ENCODE measurements around the gene SNX8.
"Not testable (repeated sequence)": the region's sequence is repeated elsewhere in the genome, so short reads cannot be mapped to it uniquely, and the experiment has no call there.

The SNX8 gene, protein sequence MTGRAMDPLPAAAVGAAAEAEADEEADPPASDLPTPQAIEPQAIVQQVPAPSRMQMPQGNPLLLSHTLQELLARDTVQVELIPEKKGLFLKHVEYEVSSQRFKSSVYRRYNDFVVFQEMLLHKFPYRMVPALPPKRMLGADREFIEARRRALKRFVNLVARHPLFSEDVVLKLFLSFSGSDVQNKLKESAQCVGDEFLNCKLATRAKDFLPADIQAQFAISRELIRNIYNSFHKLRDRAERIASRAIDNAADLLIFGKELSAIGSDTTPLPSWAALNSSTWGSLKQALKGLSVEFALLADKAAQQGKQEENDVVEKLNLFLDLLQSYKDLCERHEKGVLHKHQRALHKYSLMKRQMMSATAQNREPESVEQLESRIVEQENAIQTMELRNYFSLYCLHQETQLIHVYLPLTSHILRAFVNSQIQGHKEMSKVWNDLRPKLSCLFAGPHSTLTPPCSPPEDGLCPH

DNA sequence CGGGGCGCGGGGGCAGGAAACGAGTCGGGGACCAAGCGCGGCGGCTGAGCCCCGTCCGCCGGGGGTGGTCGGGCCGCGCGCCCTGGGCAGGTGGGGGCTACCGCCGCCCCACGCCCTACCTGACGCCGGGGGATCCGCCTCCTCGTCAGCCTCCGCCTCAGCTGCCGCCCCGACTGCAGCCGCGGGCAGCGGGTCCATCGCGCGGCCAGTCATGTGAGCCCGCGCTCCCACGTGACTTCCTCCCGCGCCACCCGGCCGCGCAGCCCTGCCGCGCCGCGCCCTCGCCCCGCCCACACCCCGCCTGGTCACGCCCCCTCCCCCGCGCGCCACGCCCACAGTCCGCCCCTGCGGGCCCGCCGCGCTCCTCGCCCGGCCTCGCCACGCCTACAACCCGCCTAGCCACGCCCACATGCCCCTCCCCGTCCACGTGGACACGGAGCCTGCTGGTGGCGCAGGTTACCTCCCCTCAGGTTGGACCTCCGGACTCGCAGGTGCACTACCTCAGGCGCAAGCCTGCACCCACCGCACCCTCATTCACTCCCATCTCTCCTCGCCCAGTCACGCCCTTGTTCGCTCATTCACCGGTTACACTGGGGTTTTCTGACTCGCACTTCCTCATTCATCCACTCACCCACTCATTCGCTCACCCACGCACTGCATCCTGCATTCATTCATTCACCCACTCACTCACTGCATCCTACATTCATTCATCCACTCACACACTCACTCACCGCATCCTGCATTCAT is at the start of gene SNX8:
TSS of gene SNX8 (minus strand) at position 233 of the 747 bp plus-strand sequence. CDS start at position 213, 20 bp downstream.
- DNase-seq, result peak; percentile 85

DNA sequence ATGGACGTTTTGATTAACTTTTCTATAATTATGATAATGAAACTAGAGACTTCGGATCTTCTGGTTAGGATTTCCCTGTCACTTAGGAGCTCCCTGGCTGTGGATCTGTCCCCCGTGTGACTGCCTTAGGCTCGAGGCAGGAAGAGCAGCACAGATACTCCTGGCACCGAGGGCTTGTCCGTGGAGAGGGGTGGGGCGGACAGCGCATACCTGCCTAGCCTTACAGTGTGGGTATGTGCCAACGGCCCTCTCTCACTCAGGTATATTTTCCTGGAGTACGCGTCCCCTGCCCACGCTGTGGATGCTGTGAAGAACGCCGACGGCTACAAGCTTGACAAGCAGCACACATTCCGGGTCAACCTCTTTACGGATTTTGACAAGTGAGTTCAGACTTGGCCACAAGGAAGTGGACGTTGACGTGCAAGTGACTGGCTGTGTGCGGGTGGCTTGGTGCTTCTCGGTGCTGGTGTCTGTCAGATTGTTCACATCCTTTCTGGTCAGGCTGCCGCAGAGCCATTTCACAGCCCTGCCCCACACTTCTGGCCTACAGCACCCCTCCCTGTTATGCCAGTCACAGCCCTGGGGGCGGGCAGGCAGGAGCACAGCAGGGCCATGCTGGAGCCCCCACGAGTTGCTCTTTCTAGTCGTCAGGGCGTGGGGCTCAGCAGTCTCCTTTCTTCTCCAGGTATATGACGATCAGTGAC is 48.3 kb upstream of the SNX8 start:
- no peak for DNase-seq

DNA sequence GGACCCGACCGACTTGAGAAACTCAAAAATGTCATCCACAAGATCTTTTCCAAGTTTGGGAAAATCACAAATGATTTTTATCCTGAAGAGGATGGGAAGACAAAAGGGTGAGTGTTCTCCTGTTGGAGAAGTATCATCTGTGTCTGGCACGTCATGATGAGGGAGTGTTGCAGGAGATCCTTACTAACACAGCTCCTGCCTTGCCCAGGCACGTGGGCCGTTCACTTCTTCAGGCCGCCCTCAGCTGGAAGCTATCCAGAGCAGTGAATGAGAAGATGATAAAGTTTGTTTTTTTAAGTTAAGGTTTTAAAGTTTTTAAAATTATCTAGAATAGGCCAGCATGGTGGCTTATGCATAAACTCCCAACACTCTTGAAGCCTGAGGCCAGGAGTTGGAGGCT is 46.6 kb upstream of the SNX8 start:
- DNase-seq, result no peak

DNA sequence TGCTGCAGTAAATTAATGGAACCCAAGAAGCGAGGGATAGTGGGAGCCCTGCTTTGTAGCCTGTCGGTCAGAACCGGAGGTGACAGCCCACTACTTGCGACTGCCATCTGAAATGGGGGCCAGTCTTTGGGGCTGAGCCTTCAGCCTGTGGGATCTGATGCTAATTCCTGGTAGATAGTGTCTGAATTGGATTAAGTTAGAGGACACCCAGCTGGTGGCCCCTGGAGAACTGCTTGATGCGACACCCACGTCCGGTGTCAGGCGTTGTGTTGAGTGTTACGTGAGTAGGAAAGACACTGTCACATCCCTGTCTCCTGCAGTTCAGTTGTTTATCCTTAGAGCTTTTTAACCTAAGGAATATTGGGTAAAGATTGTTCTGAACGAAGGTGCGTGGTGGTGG is 45.4 kb upstream of the SNX8 start:
- DNase-seq, result no peak

DNA sequence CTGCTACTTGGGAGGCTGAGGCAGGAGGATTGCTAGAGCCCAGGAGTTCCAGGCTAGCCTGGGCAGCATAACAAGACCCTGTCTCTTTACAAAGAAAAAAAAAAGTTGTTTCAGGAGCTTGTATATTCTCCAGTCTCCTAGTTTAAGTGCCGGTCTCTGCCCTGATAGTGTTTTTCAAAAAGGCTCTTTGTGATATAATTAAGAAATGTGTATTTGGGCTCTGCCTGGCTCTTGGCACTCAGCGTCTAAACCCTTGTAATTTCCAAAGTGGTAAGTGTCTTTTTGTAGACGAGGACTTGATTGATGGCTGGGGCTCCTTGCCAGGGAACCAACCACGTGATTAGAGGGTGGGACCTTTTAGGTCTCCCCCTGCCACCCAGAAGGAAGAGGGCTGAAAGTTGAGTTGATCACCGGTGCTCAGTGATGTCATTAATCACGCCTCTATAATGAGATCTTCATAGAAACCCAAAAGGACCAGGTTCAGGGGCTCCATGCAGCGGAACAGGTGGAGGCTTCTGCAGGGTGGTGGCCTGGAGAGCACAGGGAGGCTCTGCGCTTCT is 44.8 kb upstream of the SNX8 start:
- no peak for DNase-seq

DNA sequence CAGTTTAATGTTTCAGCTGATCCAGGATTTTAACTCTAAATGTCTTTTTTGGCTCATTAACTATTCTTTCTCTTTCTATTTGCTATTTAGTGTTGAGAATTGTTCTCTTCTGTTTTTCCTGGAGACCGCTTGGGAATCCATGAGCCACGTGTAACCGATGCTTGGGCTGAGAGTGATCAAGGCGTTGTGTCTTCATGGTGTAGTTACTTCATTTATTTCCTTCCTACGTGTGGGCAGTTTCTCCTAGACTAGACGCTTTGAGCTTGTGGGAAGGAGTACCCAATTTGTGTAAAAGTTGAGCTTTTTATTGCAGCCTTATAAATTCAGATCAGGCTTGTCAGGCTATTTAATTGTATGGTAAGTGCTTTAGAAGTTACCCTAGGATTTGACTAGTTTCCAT is 43.3 kb upstream of the SNX8 start:
- no peak for DNase-seq

DNA sequence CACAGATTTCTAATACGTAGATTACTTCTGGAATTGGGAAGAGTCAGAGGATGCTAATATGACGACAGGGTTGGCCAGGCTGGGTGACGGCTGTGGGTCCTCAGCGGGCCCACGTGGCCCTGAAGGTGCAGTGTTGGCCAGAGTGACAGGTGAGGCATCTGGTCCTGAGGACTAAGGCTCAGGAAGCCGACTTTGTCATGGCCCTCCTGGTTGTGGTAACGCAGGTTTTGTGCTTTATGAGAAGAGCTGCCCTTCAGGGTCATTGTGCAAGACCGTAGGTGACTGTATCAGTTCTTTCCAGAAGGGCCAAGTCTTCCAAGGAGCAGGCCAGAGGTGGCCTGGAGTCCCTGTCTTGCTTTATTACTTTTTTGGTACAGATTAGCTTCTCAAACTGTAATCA is 42.9 kb upstream of the SNX8 start:
- no peak for DNase-seq

DNA sequence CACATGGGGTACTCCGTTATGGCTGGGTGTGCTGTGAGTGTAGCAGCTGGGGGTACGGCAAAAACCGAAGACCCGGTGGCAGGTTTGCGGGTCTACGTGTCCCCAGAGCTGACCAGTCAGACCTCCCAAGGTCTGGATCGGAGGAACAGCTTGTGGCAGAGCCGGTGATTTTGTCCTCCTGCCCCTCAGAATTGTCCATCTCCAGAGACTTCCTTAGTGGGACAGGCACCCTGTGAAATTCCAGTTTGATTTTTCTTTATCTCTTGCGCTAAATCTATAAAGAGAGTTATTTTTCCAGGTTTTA is 41.4 kb upstream of the SNX8 start:
- DNase-seq, result no peak

DNA sequence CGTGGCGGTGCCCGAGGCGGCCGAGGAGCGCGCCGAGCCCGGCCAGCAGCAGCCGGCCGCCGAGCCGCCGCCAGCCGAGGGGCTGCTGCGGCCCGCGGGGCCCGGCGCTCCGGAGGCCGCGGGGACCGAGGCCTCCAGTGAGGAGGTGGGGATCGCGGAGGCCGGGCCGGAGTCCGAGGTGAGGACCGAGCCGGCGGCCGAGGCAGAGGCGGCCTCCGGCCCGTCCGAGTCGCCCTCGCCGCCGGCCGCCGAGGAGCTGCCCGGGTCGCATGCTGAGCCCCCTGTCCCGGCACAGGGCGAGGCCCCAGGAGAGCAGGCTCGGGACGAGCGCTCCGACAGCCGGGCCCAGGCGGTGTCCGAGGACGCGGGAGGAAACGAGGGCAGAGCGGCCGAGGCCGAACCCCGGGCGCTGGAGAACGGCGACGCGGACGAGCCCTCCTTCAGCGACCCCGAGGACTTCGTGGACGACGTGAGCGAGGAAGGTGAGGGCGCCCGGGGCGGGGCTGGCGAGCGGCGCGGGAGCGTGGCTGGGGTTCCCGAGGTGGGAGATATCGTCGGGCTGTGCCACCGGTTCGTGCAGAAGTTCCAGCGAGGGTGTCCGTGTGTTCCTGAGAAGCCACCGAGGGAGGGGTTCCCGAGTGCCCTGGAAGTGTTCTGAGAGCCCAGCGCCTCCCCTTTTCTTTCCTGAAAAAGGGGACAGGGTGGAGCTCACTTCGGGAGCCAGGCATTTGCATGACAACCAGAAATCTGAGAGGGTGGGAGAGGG is 40.9 kb upstream of the SNX8 start:
- no peak for DNase-seq

DNA sequence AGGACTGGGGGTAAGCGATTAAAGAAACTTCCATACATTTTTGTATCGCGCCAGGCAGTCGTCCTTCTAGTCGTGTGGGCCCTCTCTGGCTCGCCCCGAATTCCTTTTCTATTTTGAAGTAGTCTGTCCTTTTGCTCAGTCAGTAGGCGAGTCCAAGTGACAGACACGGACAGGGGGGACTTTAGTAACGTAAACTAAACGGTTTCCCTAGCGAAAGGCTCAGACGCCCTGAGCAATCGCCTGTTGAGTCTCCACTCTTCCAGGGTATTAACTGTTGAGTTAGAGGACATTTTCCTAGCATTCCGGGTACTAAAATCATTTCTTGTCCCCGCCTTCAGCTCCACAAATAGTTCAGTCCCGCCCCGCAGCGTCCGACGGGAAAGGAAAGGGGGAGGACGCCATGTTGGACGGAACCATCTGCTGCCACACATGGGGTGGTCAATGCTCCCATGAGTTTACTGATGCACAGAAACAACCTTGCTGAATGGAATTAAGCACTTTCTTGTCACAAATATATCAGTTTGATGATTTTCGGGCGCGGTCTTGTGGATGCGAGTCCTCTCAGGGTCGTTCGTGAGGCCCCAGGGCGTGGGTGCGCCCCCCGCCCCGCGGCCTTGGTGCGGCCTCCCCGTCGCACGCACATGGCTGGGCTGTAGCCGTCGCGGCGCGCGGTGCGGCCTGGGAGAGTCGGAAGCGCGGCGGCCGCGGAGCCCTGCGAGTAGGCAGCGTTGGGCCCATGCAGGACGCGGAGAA is 40.1 kb upstream of the SNX8 start, which contains the start of gene EIF3B:
TSS of gene EIF3B (plus strand) at position 642 of the 753 bp plus-strand sequence. CDS start at position 737, 95 bp downstream.
- DNase-seq, result peak; percentile 85

DNA sequence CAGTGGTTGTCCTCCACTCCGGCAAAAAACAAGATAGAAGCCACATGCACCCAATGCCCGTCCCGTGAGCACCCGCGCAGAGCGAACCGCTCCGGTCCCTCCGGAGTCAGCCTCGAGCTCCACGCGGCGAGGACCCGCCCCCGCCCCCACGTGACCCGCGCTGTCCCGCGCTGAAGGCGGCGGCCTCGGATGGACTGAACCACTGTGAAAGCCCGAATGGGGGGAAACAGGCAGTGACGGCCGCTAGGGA is 39.6 kb upstream of the SNX8 start:
- DNase-seq, result peak; percentile 82

DNA sequence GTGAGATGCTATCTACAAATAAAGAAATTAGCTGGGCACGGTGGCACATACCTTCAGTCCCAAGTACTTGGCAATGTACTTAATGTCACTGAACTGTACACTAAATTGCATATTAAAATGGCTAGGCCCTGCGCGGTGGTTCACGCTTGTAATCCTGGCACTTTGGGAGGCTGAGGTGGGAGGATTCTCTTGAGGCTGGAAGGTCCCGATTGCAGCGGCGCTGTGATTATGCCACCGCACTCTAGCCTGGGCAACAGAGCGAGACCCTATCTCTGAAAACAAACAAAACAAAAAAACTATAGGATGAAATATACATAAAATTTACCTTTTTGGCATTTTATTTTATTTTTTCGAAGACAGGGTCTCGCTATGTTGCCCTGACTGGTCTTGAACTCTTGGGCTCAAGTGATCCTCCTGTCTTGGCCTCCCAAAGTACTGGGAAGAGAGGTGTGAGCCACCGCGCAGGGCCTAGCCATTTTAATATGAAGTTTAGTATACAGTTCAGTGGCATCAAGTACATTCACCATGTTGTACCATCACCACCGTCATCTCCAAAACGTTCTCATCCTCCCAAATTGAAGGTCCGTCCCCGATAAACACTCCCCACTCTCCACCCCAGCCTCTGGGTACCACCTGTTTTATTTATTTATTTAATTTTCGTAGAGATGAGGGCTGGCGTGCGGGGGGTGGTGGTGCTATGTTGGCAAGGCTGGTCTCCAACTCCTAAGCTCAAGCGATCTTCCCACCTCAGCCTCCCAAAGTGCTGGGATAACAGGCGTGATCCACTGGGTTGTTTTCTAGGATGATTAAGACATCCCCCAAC is 39.1 kb upstream of the SNX8 start:
- DNase-seq, result no peak

DNA sequence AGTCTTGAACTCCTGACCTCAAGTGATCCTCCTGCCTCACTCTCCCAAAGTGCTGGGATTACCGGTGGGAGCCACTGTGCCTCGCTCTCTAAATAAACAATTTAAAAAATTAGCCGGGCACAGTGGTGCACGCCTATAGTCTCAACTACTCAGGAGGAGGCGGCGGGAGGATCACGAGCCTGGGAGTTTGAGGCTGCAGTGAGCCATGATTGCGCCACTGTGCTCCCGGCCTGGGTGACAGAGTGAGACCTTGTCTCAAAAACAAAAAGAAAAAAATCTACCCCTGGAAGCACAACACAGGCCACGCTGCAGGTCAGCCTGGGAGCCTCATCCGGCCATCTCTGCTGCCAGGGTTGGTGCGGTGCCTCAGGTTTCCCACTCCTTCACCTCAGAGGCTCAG is 36.6 kb upstream of the SNX8 start:
- DNase-seq, result no peak

DNA sequence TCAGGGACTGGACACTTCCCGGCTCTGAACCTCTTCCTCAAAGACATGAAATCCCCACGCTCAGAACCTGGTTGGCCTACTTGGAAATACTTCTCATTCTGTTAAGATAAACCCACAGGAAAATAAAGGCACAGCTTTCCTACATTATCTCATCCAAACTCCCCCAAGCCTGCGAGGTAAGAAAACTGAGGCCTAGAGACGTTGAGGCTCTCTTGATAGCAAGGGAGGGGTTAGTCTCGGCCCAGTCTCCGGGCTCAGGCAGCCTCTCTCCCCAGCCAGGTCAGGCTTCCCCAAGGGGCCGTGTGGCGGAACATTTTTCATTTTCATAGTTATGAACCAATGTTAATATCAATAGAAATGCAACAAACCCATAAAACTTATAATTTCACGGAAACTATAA is 35.8 kb upstream of the SNX8 start:
- DNase-seq, result no peak

DNA sequence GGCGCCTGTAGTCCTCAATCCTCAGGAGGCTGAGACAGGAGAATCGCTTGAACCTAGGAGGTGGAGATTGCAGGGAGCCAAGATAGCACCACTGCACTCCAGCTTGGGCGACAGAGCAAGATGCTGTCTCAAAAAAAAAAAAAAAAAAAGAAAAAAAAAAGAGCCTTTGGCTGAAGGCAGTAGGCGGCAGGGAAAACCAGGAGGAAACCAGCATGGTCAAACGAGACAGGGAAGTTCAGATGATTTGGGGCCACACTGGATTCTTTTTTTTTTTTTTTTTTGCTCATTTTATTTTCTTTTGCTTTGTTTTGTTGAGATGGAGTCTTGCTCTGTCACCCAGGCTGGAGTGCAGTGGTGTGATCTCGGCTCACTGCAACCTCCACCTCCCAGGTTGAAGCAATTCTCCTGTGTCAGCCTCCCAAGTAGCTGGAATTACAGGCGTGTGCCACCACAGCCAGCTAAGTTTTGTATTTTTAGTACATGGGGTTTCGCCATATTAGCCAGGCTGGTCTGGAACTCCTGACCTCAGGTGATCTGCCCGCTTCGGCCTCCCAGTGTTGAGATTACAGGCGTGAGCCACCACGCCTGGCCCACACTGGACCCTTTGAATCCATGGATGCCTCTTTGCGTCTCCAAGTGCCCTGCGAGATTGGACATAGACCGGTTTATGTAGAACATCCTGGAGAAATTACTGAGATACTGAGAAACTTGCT is 33.3 kb upstream of the SNX8 start:
- peak; percentile 52 for DNase-seq

DNA sequence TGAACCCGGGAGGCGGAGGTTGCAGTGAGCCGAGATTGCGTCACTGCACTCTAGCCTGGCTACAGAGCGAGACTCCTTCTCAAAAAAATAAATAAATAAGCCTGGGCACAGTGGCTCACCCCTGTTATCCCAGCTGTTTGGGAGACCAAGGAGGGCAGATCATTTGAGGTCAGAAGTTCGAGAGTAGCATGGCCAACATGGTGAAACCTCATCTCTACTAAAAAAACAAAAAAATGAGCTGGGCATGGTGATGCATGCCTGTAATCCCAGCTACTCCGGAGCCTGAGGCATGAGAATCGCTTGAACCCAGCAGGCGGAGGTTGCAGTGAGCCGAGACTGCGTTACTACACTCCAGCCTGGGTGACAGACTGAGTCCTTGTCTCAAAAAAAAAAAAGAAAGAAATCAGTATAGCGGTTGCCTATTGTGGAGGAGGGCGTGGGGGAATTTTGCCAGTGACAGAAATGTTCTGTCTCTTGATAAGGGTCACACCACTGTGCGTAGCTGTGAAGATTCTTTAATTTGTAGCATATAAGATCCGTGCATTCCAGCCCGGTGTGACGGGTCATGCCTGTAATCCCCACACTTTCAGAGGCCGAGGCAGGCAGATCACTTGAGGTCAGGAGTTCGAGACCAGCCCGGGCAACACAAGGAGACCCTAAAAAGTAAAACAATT is 22.5 kb upstream of the SNX8 start:
- DNase-seq, result no peak

DNA sequence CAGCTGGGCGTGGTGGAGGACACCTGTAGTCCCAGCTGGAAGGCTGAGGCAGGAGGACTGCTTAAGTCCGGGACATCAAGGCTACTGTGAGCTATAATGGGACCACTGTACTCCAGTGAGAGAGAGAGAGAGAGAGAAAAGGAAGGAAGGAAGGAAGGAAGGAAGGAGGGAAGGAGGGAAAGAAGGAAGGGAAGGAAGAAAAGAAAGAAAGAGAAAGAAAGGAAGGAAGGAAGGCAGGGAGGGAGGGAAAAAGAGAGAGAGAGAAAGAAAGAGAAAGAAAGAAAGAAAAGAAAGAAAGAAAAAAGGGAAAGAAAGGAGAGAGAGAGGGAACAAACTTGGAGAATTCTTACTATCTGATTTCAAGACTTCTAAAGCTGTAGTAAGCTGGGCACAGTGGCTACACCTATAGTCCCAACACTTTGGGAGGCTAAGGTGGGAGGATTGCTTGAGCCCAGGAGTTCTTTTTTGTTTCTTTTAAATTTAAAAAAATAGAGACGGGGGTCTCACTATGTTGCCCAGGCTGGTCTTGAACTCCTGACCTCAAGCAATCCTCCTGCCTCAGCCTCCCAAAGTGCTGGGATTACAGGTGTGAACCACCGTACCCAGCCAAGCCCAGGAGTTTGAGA is 18.5 kb upstream of the SNX8 start:
- not testable (repeated sequence) for DNase-seq

DNA sequence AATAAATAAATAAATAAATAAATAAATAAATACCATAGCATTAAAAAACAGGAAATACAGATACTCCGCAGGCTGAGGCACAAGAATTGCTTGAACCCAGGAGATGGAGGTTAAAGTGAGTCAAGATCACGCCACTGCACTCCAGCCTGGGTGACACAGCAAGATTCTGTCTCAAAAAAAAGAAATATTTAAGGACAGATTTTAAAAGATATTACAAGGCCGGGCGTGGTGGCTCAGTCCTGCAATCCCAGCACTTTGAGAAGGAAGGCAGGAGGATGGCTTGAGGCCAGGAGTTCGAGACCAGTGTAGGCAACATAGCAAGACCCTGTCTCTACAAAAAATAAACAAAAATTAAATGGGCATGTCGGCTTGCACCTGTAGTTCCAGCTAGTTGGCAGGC is 17.5 kb upstream of the SNX8 start:
- no peak for DNase-seq

DNA sequence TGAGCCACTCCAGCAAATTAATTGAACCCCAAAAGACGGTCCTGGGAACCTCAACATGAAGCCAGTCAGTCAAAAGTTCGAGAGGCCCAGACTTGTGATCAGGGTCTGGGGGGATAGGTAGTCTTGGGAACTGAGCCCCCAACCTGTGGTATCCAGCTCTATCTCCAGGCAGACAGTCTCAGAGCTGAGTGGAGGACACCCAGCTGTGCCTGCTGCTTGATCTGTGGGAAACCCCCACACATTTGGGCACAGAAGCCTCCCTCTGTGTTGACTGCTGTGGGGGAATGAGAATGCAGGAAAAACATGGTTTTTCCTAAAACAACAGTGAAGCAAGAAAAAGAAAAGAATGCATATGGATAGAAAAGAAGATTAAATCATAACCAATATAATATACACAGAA is 16.3 kb upstream of the SNX8 start:
- no peak for DNase-seq

All from GDM1 (cell line).